LoVo (cell line): ENCODE data around the gene EEF1AKMT1.
"Not testable (repeated sequence)": the region's sequence is repeated elsewhere in the genome, so short reads cannot be mapped to it uniquely, and the experiment has no call there.

Experiments
- DNase-seq: peaks from one replicate; pipeline ENCODE4 v3.0.0-alpha.2; 2016; ENCODE audit warnings: low spot score

The EEF1AKMT1 gene

GRCh38 chr13:20696073-20696472 lies 77.7 kb downstream of the EEF1AKMT1 start:
- no peak for DNase-seq

- DNase-seq, result no peak
Measured at GRCh38 chr13:20691616-20692015, 82.1 kb downstream of the EEF1AKMT1 start.

- no peak for DNase-seq
Measured at GRCh38 chr13:20689291-20689690, 84.5 kb downstream of the EEF1AKMT1 start.

- no peak for DNase-seq
Measured at GRCh38 chr13:20686863-20687579, 86.7 kb downstream of the EEF1AKMT1 start.

- DNase-seq, result no peak
Measured at GRCh38 chr13:20686167-20686566, 87.6 kb downstream of the EEF1AKMT1 start.

GRCh38 chr13:20685092-20685491 lies 88.7 kb downstream of the EEF1AKMT1 start:
- no peak for DNase-seq

GRCh38 chr13:20684546-20684945 lies 89.2 kb downstream of the EEF1AKMT1 start:
- no peak for DNase-seq

GRCh38 chr13:20684041-20684440 lies 89.7 kb downstream of the EEF1AKMT1 start:
- DNase-seq, result no peak

GRCh38 chr13:20682061-20682460 lies 91.7 kb downstream of the EEF1AKMT1 start:
- no peak for DNase-seq

- not testable (repeated sequence) for DNase-seq
Measured at GRCh38 chr13:20681481-20681880, 92.3 kb downstream of the EEF1AKMT1 start.

GRCh38 chr13:20680416-20681080 lies 93.2 kb downstream of the EEF1AKMT1 start:
- no peak for DNase-seq

GRCh38 chr13:20679879-20680278 lies 93.9 kb downstream of the EEF1AKMT1 start:
- DNase-seq, result no peak
